Stomach (tissue), 4 donors: ENCODE data around the gene SHISA6.

Experiments used
- EP300 ChIP-seq: sonication (generic); formaldehyde crosslinking; IDR thresholded peaks from one replicate; pipeline ENCODE4 v1.6.1; 2017; ENCODE audit warnings: antibody characterized with exemption
- POLR2A ChIP-seq, 4 donors: fragments of 450-650 bp; IDR thresholded peaks; one replicate each; pipeline ENCODE4 v1.6.1; 2016; ENCODE audit warnings: antibody characterized with exemption in 4 of 4, control low read depth in 2 of 4, mild to moderate bottlenecking in 1 of 4, moderate library complexity in 1 of 4
- POLR2AphosphoS5 ChIP-seq, 3 donors: sonication (generic); formaldehyde crosslinking; IDR thresholded peaks; one replicate each; pipeline ENCODE4 v1.6.1; 2016; ENCODE audit warnings: antibody characterized with exemption in 3 of 3
- TF ChIP-seq, protein P1 (sequence below), 7 experiments: fragments of 450-650 bp in 4 of 7; fragments of 200-600 bp in 3 of 7; sonication (generic) in 3 of 7; IDR thresholded peaks; one replicate each; pipeline ENCODE4 v1.5.1; 2016 to 2019; ENCODE audit warnings: antibody characterized with exemption in 7 of 7, control low read depth in 2 of 7, mild to moderate bottlenecking in 1 of 7

- TF ChIP-seq, protein P1, sequence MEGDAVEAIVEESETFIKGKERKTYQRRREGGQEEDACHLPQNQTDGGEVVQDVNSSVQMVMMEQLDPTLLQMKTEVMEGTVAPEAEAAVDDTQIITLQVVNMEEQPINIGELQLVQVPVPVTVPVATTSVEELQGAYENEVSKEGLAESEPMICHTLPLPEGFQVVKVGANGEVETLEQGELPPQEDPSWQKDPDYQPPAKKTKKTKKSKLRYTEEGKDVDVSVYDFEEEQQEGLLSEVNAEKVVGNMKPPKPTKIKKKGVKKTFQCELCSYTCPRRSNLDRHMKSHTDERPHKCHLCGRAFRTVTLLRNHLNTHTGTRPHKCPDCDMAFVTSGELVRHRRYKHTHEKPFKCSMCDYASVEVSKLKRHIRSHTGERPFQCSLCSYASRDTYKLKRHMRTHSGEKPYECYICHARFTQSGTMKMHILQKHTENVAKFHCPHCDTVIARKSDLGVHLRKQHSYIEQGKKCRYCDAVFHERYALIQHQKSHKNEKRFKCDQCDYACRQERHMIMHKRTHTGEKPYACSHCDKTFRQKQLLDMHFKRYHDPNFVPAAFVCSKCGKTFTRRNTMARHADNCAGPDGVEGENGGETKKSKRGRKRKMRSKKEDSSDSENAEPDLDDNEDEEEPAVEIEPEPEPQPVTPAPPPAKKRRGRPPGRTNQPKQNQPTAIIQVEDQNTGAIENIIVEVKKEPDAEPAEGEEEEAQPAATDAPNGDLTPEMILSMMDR (IDR thresholded peaks at IDR 0.05), result no peak
- no peak for TF ChIP-seq POLR2AphosphoS5 (IDR thresholded peaks at IDR 0.05)
- TF ChIP-seq POLR2A (IDR thresholded peaks at IDR 0.05), result no peak
- TF ChIP-seq EP300, result no peak
Observed at GRCh38 chr17:11580677-11581076, 339.7 kb downstream of the SHISA6 start.
